Duodenal mucosa (tissue), 2 donors: ENCODE data around the gene FBXL20.
"Not testable (repeated sequence)": the region's sequence is repeated elsewhere in the genome, so short reads cannot be mapped to it uniquely, and the experiment has no call there.

Experiments
- H3K27ac ChIP-seq: one replicate; pipeline ENCODE4 v1.7.0; 2013; ENCODE audit warnings: low read depth, low read length
- H3K27me3 ChIP-seq, 2 donors: one replicate each; pipeline ENCODE4 v1.7.0; 2013; ENCODE audit warnings: low read length in 2 of 2, control low read depth in 1 of 2; ENCODE audit not compliant: insufficient read depth in 2 of 2, control insufficient read depth in 1 of 2
- H3K36me3 ChIP-seq, 2 donors: one replicate each; pipeline ENCODE4 v1.7.0; 2013; ENCODE audit warnings: low read length in 2 of 2, control low read depth in 1 of 2; ENCODE audit not compliant: insufficient read depth in 2 of 2, control insufficient read depth in 1 of 2
- H3K4me1 ChIP-seq, 2 donors: one replicate each; pipeline ENCODE4 v1.7.0; 2013; ENCODE audit warnings: low read length in 2 of 2, control low read depth in 1 of 2; ENCODE audit not compliant: insufficient read depth in 2 of 2, control insufficient read depth in 1 of 2
- H3K4me3 ChIP-seq, 2 donors: one replicate each; pipeline ENCODE4 v1.7.0; 2013; ENCODE audit warnings: low read length in 2 of 2, low read depth in 1 of 2
- H3K9ac ChIP-seq, 2 donors: one replicate each; pipeline ENCODE4 v1.7.0; 2013; ENCODE audit warnings: low read length in 2 of 2, low read depth in 1 of 2
- H3K9me3 ChIP-seq, 2 donors: one replicate each; pipeline ENCODE4 v1.7.0; 2013; ENCODE audit warnings: low read length in 2 of 2, control low read depth in 1 of 2; ENCODE audit not compliant: control insufficient read depth in 1 of 2

FBXL20 gene, protein sequence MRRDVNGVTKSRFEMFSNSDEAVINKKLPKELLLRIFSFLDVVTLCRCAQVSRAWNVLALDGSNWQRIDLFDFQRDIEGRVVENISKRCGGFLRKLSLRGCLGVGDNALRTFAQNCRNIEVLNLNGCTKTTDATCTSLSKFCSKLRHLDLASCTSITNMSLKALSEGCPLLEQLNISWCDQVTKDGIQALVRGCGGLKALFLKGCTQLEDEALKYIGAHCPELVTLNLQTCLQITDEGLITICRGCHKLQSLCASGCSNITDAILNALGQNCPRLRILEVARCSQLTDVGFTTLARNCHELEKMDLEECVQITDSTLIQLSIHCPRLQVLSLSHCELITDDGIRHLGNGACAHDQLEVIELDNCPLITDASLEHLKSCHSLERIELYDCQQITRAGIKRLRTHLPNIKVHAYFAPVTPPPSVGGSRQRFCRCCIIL

GRCh38 chr17:39401412-39402243 lies at the start of gene FBXL20:
FBXL20 (minus strand) TSS chr17:39401626; CDS start chr17:39401402, 224 bp downstream.
- peaks cover 7 to 12% of the 10 kb centered on the region in 2 donors for H3K36me3 ChIP-seq
- H3K4me3 ChIP-seq: peak within 1 kb of the TSS; percentile 82 to 93

DNA sequence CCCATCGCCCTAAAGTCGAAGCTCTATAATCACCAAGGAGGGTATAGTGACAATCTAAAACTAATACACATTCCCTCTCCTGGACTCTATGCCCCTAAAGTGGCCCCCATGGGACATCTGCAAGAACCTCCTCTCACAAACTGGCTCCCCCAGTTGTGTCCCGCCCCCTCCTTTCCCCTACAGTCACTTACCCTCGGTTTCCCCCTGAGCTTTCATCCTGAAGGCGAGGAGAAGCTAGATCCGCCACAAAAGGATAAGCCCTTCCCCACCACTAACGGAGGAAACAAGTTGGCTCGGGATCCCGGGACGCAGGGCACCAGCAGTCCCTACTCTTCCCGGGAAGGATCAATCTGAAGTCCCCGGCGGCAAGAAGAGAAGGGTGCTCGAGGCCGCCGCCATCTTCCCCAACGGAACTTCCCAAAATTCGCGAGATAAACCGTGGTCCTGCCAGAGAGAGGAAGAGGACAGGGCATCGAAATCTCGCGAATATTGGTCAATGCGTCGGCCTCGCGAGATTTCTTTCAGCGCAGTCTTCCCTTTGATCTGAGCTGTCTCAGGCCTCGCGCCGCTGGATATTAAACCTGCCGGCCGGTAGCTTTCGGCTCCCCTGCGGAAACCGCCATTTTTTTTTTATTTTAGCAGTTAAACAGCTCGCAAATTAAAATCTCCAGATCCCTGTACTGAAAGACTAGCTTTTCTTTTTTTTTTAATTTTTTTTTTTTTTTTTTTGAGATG lies 49.6 kb upstream of the FBXL20 start, which contains the start of gene MED1:
Gene MED1, minus strand, starts transcription at position 417 of the 735 bp plus-strand sequence. Its CDS starts 201 bp downstream, at position 216.
- peak within 1 kb of the TSS; percentile 94 to 100 for H3K4me3 ChIP-seq

More at GRCh38 chr17:39401412-39402243, at the start of gene FBXL20:
- Histone ChIP-seq H3K27me3 (no peaks in the 10 kb centered on the region), H3K9ac (peak within 1 kb of the TSS; percentile 78 to 85), H3K4me1 (peaks cover 15 to 17% of the 10 kb centered on the region in 2 donors), H3K27ac (peak within 1 kb of the TSS; percentile 75), H3K9me3 (no peaks in the 10 kb centered on the region)

GRCh38 chr17:39450051-39450450 lies 48.6 kb upstream of the FBXL20 start:
- H3K4me3 ChIP-seq: peak overlapping the region; percentile 94 to 100
- peak overlapping the region in 1 of 2 donors; percentile 100 for H3K9ac ChIP-seq
- H3K4me1 ChIP-seq: peaks cover 4 to 6% of the 10 kb centered on the region in 2 donors
- peaks cover 0 to 13% of the 10 kb centered on the region in 2 donors for H3K36me3 ChIP-seq
- no peak overlapping the region for H3K27ac ChIP-seq
- no peaks in the 10 kb centered on the region for H3K9me3 ChIP-seq
- H3K27me3 ChIP-seq: no peaks in the 10 kb centered on the region

More for the DNA sequence above, 49.6 kb upstream of the FBXL20 start, which contains the start of gene MED1:
- Histone ChIP-seq H3K27me3 (no peaks in the 10 kb centered on the region), H3K9ac (peak within 1 kb of the TSS; percentile 70 to 100), H3K4me1 (peaks cover 4 to 6% of the 10 kb centered on the region in 2 donors), H3K9me3 (no peaks in the 10 kb centered on the region), H3K36me3 (peaks cover 0 to 4% of the 10 kb centered on the region in 2 donors), H3K27ac (peak within 1 kb of the TSS; percentile 56)

- Histone ChIP-seq H3K9ac (no peak overlapping the region), H3K4me3 (no peak overlapping the region), H3K9me3 (no peaks in the 10 kb centered on the region), H3K27ac (no peak overlapping the region), H3K36me3 (peaks cover 10 to 26% of the 10 kb centered on the region in 2 donors), H3K27me3 (no peaks in the 10 kb centered on the region), H3K4me1 (peaks cover 4 to 6% of the 10 kb centered on the region in 2 donors)
Observed at GRCh38 chr17:39447561-39447960, 46.1 kb upstream of the FBXL20 start.

- H3K4me1 ChIP-seq: no peaks in the 10 kb centered on the region
- H3K9ac ChIP-seq: no peak overlapping the region
- H3K9me3 ChIP-seq: no peaks in the 10 kb centered on the region
- H3K27me3 ChIP-seq: no peaks in the 10 kb centered on the region
- H3K4me3 ChIP-seq: no peak overlapping the region
- peaks cover 31 to 51% of the 10 kb centered on the region in 2 donors for H3K36me3 ChIP-seq
- no peak overlapping the region for H3K27ac ChIP-seq
Observed at GRCh38 chr17:39443326-39443725, 41.9 kb upstream of the FBXL20 start.

- not testable (repeated sequence) for H3K9me3 ChIP-seq, H3K27me3 ChIP-seq, H3K27ac ChIP-seq, H3K9ac ChIP-seq, H3K4me3 ChIP-seq, H3K4me1 ChIP-seq
- H3K36me3 ChIP-seq: peaks cover 31 to 49% of the 10 kb centered on the region in 2 donors
Observed at GRCh38 chr17:39439868-39440267, 38.4 kb upstream of the FBXL20 start.

GRCh38 chr17:39429600-39429999 lies 28.2 kb upstream of the FBXL20 start:
- Histone ChIP-seq H3K9ac (no peak overlapping the region), H3K36me3 (peaks cover 10 to 72% of the 10 kb centered on the region in 2 donors), H3K4me3 (no peak overlapping the region), H3K9me3 (no peaks in the 10 kb centered on the region), H3K27ac (no peak overlapping the region), H3K27me3 (no peaks in the 10 kb centered on the region), H3K4me1 (no peaks in the 10 kb centered on the region)

DNA sequence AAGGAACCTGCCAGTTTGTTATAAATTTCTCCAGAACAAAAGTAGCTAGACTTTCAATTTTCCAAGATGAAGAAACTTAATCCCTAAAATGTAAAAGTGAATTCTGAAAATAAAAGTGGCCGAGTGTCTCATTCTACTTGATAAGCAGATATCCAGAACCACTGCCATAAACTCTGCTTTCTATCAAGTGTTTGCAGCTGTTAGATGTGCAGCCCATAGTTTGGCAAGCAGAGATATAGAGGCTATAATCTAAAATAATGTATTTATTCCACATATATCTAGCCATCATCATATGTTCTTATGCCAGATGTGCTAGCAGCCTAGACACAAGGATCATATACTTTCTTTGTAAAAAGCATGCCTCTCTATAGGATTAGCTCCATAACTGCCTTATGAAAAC lies 14.7 kb upstream of the FBXL20 start:
- H3K4me3 ChIP-seq: no peak overlapping the region
- no peaks in the 10 kb centered on the region for H3K9me3 ChIP-seq
- H3K9ac ChIP-seq: no peak overlapping the region
- no peaks in the 10 kb centered on the region for H3K4me1 ChIP-seq
- H3K27ac ChIP-seq: no peak overlapping the region
- no peaks in the 10 kb centered on the region for H3K27me3 ChIP-seq
- H3K36me3 ChIP-seq: peaks cover 15 to 61% of the 10 kb centered on the region in 2 donors

GRCh38 chr17:39410279-39410678 lies 8.9 kb upstream of the FBXL20 start:
- H3K9me3 ChIP-seq: no peaks in the 10 kb centered on the region
- no peaks in the 10 kb centered on the region for H3K27me3 ChIP-seq
- H3K4me3 ChIP-seq: no peak overlapping the region
- no peak overlapping the region for H3K9ac ChIP-seq
- no peak overlapping the region for H3K27ac ChIP-seq
- H3K36me3 ChIP-seq: peaks cover 31 to 66% of the 10 kb centered on the region in 2 donors
- H3K4me1 ChIP-seq: no peaks in the 10 kb centered on the region
